Measurements from ENCODE around the gene PRSS33. TPM values are rescaled to one million over a fixed set of nuclear protein-coding genes. Genes with fewer than 3 reads are reported as not detected.

PRSS33 gene
- total RNA-seq, 1 donor from 2014 or later = not detected

- no peak for DNase-seq (ENCODE audit: low read depth)
- no peak overlapping the region for H3K4me3 ChIP-seq (ENCODE audit: low read depth, low read length)
- TF ChIP-seq CTCF (conservative IDR thresholded peaks at IDR 0.05; ENCODE audit: low read depth, low read length) = no peak
These were observed 39.4 kb upstream of the PRSS33 start for GRCh38 chr16:2826591-2827373.

- no peak for TF ChIP-seq CTCF (conservative IDR thresholded peaks at IDR 0.05; ENCODE audit: low read depth, low read length)
These were observed 38.5 kb upstream of the PRSS33 start for GRCh38 chr16:2825906-2826305.

DNA sequence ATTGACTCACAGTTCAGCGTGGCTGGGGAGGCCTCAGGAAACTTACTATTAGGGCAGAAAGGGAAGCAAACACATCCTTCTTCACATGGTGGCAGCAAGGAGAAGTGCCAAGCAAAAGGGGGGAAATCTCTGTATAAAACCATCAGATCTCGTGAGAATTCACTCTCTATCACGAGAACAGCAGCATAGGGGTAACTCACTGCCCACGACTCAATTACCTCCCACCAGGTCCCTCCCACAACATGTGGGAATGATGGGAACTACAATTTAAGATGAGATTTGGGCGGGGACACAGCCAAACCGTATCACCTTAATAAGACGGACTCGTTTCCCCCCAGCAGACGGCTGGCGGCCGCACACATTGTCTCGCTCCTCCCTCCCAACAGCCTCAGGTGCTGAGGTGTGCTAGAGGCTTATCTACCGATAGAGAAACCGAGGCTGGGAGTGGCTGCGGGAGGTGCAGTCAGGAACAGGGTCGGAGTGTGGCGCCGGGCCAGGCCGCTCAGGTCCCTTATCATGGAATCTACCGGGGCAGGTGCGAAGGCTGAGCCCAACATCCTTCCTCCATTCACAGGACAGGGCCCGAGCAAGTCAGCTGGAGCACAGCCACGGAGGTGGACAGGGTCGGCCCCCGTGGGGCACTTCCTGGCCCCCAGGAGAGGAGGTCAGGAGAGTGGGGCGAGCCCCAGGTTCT is 37.8 kb upstream of the PRSS33 start:
- DNase-seq (ENCODE audit: low read depth) = no peak
- no peak overlapping the region for H3K4me3 ChIP-seq (ENCODE audit: low read depth, low read length)
- TF ChIP-seq CTCF (conservative IDR thresholded peaks at IDR 0.05; ENCODE audit: low read depth, low read length) = no peak

More at GRCh38 chr16:2825906-2826305, 38.5 kb upstream of the PRSS33 start:
- H3K4me3 ChIP-seq (ENCODE audit: low read depth, low read length) = no peak overlapping the region
- no peak for DNase-seq (ENCODE audit: low read depth)

- no peak for DNase-seq (ENCODE audit: low read depth)
- no peak for TF ChIP-seq CTCF (conservative IDR thresholded peaks at IDR 0.05; ENCODE audit: low read depth, low read length)
- H3K4me3 ChIP-seq (ENCODE audit: low read depth, low read length) = no peak overlapping the region
These were observed 37.3 kb upstream of the PRSS33 start for GRCh38 chr16:2824626-2825025.

GRCh38 chr16:2822496-2822895 is 35.1 kb upstream of the PRSS33 start:
- no peak for DNase-seq (ENCODE audit: low read depth)
- no peak overlapping the region for H3K4me3 ChIP-seq (ENCODE audit: low read depth, low read length)
- no peak for TF ChIP-seq CTCF (conservative IDR thresholded peaks at IDR 0.05; ENCODE audit: low read depth, low read length)

- TF ChIP-seq CTCF (conservative IDR thresholded peaks at IDR 0.05; ENCODE audit: low read depth, low read length) = no peak
- H3K4me3 ChIP-seq (ENCODE audit: low read depth, low read length) = no peak overlapping the region
- DNase-seq (ENCODE audit: low read depth) = no peak
These were observed 34.8 kb upstream of the PRSS33 start for GRCh38 chr16:2822158-2822495.
